ENCODE data around the gene OSM. TPM values are rescaled to one million over a fixed set of nuclear protein-coding genes. Genes with fewer than 3 reads are reported as not detected.

The OSM gene
- total RNA-seq, 6 experiments from 2014 or later = not detected

DNA sequence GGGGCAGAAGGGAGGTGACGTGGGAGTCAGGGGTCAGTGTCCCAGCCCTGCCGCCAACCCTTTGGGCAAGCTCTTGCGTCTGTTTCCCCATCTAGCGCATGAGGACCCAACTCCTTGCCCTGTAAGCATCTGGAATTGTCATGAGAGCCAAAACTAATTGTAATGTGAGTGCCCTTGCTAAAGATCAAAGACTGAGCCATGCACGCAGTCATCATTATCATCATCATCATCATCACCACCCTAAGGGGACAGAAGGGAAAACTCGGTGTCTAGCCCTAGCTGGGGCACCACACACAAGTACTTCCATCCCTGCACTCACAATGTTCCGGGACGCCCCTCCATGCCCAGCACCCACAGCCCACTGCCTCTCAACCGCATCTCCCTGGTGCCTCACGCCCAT, 22.6 kb downstream of the OSM start:
- TF ChIP-seq, protein P1, sequence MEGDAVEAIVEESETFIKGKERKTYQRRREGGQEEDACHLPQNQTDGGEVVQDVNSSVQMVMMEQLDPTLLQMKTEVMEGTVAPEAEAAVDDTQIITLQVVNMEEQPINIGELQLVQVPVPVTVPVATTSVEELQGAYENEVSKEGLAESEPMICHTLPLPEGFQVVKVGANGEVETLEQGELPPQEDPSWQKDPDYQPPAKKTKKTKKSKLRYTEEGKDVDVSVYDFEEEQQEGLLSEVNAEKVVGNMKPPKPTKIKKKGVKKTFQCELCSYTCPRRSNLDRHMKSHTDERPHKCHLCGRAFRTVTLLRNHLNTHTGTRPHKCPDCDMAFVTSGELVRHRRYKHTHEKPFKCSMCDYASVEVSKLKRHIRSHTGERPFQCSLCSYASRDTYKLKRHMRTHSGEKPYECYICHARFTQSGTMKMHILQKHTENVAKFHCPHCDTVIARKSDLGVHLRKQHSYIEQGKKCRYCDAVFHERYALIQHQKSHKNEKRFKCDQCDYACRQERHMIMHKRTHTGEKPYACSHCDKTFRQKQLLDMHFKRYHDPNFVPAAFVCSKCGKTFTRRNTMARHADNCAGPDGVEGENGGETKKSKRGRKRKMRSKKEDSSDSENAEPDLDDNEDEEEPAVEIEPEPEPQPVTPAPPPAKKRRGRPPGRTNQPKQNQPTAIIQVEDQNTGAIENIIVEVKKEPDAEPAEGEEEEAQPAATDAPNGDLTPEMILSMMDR (IDR thresholded peaks at IDR 0.05) = no peak
- Mint-ChIP-seq H3K36me3 (ENCODE audit: low read depth) (no peaks in the 10 kb centered on the region), H3K27me3 (ENCODE audit: insufficient read depth) (peaks cover 18% of the 10 kb centered on the region), H3K4me3 (no peak overlapping the region), H3K9me3 (no peaks in the 10 kb centered on the region), H3K4me1 (ENCODE audit: low read depth) (peaks cover 4% of the 10 kb centered on the region; the same call in 1 of the 2 replicates), H3K27ac (no peak overlapping the region)
- no peak for DNase-seq

DNA sequence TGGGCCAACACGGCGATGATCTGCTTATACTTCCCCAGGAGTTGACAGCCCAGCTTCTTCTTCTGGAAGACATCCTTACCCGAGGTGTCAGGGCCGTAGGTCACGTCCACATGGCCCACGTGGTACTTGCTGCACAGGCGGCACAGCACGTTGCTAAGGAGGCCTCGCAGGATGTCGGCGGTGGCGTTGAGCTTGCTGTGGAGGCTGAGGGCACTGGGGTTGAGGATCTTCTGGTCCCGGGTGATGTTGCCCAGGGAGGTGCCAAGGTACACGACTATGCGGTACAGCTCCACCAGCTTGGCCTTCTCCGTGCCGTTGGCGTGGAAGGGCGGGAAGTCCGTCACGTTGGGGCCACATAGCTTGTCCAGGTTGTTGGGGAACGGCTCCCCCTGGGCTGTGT, 23.0 kb downstream of the OSM start:
- Mint-ChIP-seq H3K9me3 (no peaks in the 10 kb centered on the region), H3K27me3 (ENCODE audit: insufficient read depth) (peaks cover 21% of the 10 kb centered on the region), H3K4me1 (ENCODE audit: low read depth) (peaks cover 4% of the 10 kb centered on the region; the same call in 1 of the 2 replicates), H3K4me3 (no peak overlapping the region), H3K36me3 (ENCODE audit: low read depth) (no peaks in the 10 kb centered on the region), H3K27ac (no peak overlapping the region)
- TF ChIP-seq, protein P1 (IDR thresholded peaks at IDR 0.05) = no peak
- DNase-seq = no peak

DNA sequence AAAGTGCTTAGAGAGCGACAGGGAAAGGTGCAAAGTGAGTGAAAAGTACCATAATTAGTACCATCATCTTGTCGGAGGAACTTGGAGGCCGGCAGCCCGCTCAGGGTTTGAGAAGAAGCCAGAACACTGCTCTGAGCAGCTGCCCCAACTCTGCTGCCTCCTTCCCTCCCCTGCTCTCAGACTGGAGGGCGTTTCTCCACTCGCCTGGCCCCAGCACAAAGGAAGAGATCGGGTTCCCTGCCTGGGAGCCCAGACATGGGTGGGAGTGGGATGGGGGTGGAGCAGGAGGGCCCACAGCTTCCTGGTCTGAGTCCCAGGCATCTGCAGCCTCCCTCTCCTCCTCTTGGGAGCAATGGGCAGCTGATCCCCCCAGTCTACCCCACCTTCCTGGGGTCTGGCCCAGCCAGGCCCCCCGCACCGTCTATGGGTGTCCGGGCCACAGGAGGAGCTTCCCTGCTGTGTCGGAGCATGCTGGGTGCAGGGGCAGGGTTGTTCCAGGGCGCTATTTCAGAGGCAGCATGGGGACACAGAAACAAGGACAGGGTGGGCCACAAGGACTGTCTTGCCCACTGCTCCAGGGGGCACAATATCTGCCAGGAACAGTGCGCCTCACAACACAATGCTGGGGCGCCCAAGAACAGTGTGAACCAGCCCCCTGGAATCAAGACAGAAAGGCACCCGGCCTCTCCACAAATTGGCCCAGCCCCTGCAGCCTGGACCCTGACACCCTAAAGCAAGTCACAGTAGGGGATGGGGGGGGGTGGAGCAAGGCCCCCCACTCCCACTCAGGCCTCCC, 24.9 kb downstream of the OSM start:
- Mint-ChIP-seq H3K27ac (no peak overlapping the region), H3K4me1 (ENCODE audit: low read depth) (peaks cover 8% of the 10 kb centered on the region), H3K4me3 (no peak overlapping the region), H3K9me3 (no peaks in the 10 kb centered on the region), H3K36me3 (ENCODE audit: low read depth) (no peaks in the 10 kb centered on the region), H3K27me3 (ENCODE audit: insufficient read depth) (peaks cover 17% of the 10 kb centered on the region)
- no peak for DNase-seq
- TF ChIP-seq, protein P1 (IDR thresholded peaks at IDR 0.05) = no peak

DNA sequence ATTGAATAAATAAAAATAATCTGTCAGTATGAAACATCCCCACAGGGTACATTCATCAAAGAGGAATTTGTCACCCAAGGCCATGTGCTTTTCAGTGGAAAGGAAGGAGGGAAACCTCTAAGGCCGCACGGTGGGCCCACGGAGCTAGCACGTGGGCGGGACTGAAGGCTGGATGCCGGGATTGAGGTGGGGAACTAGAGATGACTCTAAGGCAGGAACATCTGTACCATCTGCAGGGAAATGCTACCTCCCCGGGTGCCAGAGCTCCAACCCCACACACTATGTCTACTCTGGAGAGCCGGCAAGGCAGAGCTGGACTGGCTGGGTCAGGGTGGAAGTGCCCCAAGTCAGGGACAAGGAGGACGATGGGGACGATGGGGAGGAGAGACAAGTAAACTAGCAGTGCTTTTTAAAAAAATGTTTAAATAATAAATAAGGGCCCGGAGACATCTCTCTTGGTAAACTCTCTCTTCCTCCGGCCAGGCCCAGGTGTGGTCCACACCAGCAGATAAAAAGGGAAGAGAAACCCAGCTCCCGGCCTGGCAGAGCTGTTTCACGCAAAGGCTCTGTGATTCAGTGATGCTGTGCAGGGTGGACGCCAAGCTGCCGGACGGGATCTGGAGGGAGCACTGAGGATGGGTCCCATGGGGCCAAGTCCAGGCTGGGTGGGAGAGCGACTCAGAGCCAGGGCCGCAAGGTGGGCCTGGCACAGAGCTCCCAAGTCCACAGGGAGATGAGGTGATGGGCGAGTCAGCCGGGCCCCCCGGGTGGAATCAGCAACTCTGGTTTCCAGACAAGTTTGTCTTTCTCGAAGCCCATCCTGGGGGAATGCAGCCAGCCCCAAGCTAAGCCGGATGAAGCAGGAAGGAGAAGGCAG, 25.9 kb downstream of the OSM start:
- H3K9me3 Mint-ChIP-seq = no peaks in the 10 kb centered on the region
- no peaks in the 10 kb centered on the region for H3K36me3 Mint-ChIP-seq (ENCODE audit: low read depth)
- H3K4me1 Mint-ChIP-seq (ENCODE audit: low read depth) = peaks cover 16% of the 10 kb centered on the region
- H3K27me3 Mint-ChIP-seq (ENCODE audit: insufficient read depth) = peaks cover 17% of the 10 kb centered on the region
- DNase-seq = no peak
- H3K27ac Mint-ChIP-seq = no peak overlapping the region
- H3K4me3 Mint-ChIP-seq = no peak overlapping the region
- TF ChIP-seq, protein P1 (IDR thresholded peaks at IDR 0.05) = no peak

DNA sequence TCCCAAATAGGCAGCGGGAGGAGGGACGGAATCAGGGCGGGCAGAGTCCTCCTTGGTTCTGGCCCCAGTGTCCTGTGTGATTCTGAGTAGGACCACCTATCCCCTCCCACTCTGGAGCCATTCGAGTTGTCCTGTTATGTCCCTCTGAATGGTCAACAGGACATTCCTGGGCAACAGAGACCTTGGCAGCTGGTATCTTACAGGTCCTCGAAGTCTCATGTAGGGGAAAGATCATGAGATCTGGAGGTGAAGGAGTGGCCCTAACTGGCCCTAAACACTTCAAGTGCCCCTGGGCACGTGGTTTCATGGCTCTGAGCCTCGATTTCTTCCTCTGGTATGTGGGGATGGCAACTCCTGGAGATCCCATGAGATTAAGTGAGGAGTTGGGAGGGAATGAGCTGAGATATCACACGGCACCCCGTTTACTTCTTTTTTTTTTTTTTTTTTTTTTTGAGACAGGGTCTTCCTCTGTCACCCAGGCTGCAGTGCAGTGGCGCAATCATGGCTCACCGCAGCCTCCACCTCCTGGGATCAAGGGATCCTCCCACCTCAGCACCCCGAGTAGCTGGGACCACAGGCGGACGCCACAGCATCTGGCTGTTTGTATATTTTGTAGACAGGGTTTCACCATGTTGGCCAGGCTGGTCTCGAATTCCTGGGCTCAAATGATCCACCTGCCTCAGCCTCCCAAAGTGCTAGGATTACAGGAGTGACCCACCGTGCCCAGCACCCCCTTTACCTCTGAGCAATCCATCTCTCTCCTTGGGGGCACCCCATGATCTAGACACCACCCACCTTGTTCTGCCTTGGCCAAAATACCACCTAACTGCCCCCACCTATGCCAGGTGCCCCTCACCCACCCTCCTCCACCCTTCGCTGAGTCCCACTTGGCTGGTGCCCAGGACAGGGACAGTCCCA, 26.9 kb downstream of the OSM start:
- DNase-seq = no peak
- Mint-ChIP-seq H3K9me3 (no peaks in the 10 kb centered on the region), H3K4me3 (no peak overlapping the region), H3K4me1 (ENCODE audit: low read depth) (peaks cover 26% of the 10 kb centered on the region), H3K27me3 (ENCODE audit: insufficient read depth) (peaks cover 13% of the 10 kb centered on the region), H3K27ac (no peak overlapping the region), H3K36me3 (ENCODE audit: low read depth) (no peaks in the 10 kb centered on the region)
- TF ChIP-seq, protein P1 (IDR thresholded peaks at IDR 0.05) = no peak

All from HFFc6 (cell line).